ENCODE results near the gene C2orf78. TPM values are rescaled to one million over a fixed set of nuclear protein-coding genes. Genes with fewer than 3 reads are reported as not detected.
A peak's percentile ranks its signal among the peaks of the same experiment; 100 is the strongest.

The C2orf78 gene
- polyA plus RNA-seq, 1 of the 3 experiments (the other 2 are of a cell fraction) = 0.02 TPM

GRCh38 chr2:73759904-73760303 lies 24.1 kb upstream of the C2orf78 start:
- no peak overlapping the region for H3K4me3 ChIP-seq (ENCODE audit: low read depth in 2 of 2, low read length in 1 of 2)
- no peaks in the 10 kb centered on the region for H4K20me1 ChIP-seq (ENCODE audit: insufficient read depth)
- H3K4me1 ChIP-seq (ENCODE audit: control insufficient read depth in 1 of 2, insufficient read depth in 2 of 2, low read depth in 1 of 2, low read length in 1 of 2) = peaks cover 4 to 6% of the 10 kb centered on the region in 2 experiments; a peak in 2 of 4 replicates
- no peaks in the 10 kb centered on the region for H3K27me3 ChIP-seq (ENCODE audit: insufficient read depth)
- no peak overlapping the region for H3K9ac ChIP-seq
- no peaks in the 10 kb centered on the region for H3K9me3 ChIP-seq
- no peaks in the 10 kb centered on the region for H3K9me2 ChIP-seq
- TF ChIP-seq FOSL2 (IDR thresholded peaks at IDR 0.05; ENCODE audit: borderline replicate concordance, low read depth) = no peak
- TF ChIP-seq POLR2AphosphoS5 (IDR thresholded peaks at IDR 0.05; ENCODE audit: low read depth, low read length) = no peak
- TF ChIP-seq RAD21 (IDR thresholded peaks at IDR 0.05; ENCODE audit: low read length) = no peak
- no peak for TF ChIP-seq SIN3A (IDR thresholded peaks at IDR 0.05; ENCODE audit: borderline replicate concordance, low read depth, low read length)
- TF ChIP-seq EP300 (IDR thresholded peaks at IDR 0.05; ENCODE audit: borderline replicate concordance in 1 of 2, low read depth in 1 of 2, low read length in 1 of 2) = no peak
- no peak for TF ChIP-seq GABPA (IDR thresholded peaks at IDR 0.05; ENCODE audit: low read depth)
- no peak for TF ChIP-seq CTCF (IDR thresholded peaks at IDR 0.05)
- no peak for TF ChIP-seq MXI1 (IDR thresholded peaks at IDR 0.05; ENCODE audit: low read depth, low read length)
- no peak for TF ChIP-seq REST (IDR thresholded peaks at IDR 0.05; ENCODE audit: low read depth, low read length)
- no peak for TF ChIP-seq FOXJ3 (CRISPR knock-in tag; IDR thresholded peaks at IDR 0.05)
- TF ChIP-seq USF2 (IDR thresholded peaks at IDR 0.05; ENCODE audit: borderline replicate concordance, low read depth, low read length) = no peak
- TF ChIP-seq ZBTB33 (IDR thresholded peaks at IDR 0.05; ENCODE audit: borderline replicate concordance, low read depth) = no peak
- TF ChIP-seq RXRA (IDR thresholded peaks at IDR 0.05; ENCODE audit: borderline replicate concordance, low read depth) = no peak
- no peak overlapping the region for H2AFZ ChIP-seq (ENCODE audit: low read depth)
- peaks cover 5% of the 10 kb centered on the region for H3F3A ChIP-seq (replicated peaks; ENCODE audit: insufficient read depth)
- peaks cover 37 to 45% of the 10 kb centered on the region in 2 experiments for H3K36me3 ChIP-seq (replicated peaks in 1 of 2; ENCODE audit: control insufficient read depth in 1 of 2, insufficient read depth in 2 of 2, low read length in 1 of 2)
- POLR2A ChIA-PET = no interaction called here
- 0 out of 2 replicates have a peak overlapping the region, but pooled peaks have one; percentile 12 for H3K4me2 ChIP-seq
- CTCF ChIA-PET = interaction anchor here (1.0 to 1.7 kb wide), 3 partner anchors 17 to 64 kb away, joined by 3 to 5 read pairs (median 4); partner anchors contain the start of gene DUSP11
- H3K27ac ChIP-seq (ENCODE audit: low read depth in 2 of 2, low read length in 1 of 2) = peak overlapping the region; percentile 4 to 20; a peak in 2 of 4 replicates
- DNase-seq = no peak
- WGBS (ENCODE audit: low lambda C conversion rate) = 92% methylated on average over 2 of the region's 2 CpGs
- H3K79me2 ChIP-seq (ENCODE audit: insufficient read depth) = no peaks in the 10 kb centered on the region
